Limb (tissue), 2 donors: ENCODE data around the gene MET.
A peak's percentile ranks its signal among the peaks of the same experiment; 100 is the strongest.
"Not testable (repeated sequence)": the region's sequence is repeated elsewhere in the genome, so short reads cannot be mapped to it uniquely, and the experiment has no call there.

ENCODE experiments used
- DNase-seq, 2 donors: peaks; one replicate each; pipeline ENCODE4 v3.0.0-alpha.2; 2016; ENCODE audit errors: extremely low spot score in 2 of 2

Gene MET

DNA sequence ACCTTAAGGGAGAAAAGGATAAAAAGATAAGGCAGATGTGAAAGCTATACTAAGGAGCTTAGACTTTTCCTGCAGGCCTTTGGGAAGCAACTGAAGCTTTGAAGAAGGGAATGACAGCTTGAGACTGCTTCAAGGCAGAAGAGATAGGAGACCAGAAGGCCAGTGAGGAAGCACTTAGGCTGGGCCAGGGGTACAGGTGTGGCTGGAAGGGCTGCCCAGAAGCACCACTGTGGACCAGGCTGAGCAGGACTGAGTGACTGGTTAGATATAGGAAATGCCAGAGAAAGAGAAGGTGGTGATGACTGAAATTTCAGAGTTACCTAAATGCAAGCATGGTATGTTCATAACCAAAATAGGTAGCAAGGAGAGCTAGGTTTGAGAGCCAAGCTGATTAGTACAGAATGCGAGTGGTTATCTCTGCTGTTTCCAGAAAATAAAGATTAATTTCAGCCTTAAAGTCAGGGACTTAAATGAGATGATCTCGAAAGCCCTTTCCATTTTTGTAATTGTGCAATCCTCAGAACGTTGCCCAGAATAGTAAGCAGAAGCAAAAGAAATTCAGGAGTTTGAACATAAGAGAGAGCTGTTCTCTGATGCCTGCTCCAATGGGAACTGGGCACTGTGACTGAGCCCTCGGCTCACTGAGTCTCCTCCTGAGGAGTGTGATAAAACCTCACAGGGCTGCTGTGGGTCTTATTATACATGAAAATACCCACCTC, 54.9 kb downstream of the MET start:
- no peak for DNase-seq

DNA sequence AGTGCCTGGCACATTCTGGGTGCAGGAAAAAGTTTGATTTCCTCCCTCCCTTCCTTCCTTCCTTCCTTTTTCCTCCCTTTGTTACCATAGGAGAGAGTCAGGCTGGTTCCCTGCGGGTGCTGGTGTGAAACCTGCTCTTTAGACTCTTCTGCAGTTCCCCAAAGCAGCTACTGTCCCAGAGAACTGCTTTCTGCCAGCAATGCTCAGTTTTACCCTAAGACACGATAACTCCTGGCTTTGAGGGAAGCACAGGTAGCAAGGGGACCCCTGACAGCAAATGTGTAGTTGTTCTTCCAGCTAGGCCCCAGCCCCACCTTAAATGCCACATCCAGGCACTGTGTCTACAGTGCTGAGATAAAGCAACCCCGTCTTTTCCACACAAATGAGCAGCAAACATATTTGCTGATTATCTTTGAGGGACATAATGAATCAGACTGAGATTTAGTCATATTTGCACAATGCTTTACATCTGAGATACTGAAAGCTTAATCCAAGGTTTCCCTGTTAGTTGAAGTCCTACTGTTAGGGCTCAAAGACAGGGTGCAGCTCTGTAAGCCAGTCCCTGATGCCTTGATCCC, 55.5 kb downstream of the MET start:
- no peak for DNase-seq

DNA sequence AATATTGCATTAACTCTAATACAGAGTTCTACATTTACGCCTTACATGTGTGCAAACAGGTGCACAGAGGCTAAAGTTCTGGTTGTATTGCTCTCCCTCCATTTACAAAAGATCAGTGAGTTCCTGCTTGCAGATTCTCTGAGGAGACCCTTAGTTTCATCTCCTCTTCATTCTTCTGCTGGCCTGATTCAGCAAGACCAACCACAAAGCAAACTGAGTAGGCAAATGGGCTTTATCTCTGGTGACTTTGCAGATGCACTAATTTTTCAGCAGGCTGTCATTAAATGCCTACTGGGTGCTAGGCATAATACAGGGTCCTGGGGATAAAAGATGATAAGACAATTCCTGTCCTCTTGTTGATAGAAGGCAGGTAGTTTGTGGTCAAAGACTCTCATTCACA, 56.4 kb downstream of the MET start:
- DNase-seq = no peak

DNA sequence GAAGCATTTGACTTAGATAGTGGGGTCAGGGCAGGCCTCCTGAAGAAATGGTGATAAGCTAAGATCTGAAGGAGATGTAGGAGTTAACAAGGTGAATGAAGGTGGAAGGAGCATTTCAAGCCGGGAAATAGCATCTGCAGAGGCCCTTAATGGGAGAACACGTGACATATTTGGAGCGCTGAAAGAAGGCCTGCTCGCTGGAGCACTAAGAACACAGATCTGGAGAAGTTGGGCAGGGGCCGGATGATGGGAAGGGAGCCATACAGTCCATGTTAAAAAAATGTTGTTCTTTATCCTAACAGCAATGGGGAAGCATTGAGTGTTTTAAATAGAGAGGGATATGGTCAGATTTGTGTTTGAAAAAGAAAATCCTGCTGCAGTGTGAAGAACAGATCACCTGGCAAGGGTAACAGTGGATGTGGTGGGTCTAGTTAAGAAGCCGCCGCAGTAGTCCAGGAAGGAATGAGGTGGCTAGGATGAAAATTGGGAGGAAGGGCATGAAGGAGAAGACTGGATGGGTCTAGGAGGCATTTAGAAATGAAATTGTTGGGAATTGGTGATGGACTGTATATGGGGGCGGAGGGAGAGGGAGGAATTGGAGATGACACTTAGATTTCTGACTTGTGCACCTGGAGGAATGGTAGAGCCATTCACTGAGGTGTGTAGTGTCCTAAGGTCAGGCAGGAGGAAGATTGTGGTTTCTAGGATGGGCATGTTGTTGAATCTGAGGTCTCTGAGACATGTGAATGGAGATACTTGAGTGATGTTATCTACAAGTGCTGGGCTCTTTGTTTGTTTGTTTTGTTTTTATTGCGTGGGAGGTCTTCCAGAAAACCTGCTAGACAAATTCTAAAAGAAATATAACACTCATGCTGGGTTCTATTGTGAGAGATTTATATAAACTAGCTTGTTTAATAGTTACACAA, 58.4 kb downstream of the MET start:
- no peak for DNase-seq

DNA sequence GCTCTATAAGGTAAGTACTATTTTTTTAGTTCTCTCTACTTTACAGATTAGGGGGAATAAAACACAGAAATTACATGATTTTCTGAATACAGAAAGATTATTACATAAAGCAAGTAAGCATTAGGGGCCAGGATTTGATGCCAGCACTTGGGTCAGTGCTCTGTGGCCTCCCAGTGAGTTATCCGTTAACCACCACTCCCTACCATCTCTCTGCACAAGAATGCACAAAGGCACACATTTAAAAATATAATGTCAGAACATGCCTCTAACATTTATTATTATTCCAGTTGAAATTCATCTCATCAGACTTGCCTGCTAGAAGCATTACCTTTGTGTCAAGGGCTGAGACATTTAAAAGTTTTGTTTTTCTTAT, 59.0 kb downstream of the MET start:
- DNase-seq = no peak

DNA sequence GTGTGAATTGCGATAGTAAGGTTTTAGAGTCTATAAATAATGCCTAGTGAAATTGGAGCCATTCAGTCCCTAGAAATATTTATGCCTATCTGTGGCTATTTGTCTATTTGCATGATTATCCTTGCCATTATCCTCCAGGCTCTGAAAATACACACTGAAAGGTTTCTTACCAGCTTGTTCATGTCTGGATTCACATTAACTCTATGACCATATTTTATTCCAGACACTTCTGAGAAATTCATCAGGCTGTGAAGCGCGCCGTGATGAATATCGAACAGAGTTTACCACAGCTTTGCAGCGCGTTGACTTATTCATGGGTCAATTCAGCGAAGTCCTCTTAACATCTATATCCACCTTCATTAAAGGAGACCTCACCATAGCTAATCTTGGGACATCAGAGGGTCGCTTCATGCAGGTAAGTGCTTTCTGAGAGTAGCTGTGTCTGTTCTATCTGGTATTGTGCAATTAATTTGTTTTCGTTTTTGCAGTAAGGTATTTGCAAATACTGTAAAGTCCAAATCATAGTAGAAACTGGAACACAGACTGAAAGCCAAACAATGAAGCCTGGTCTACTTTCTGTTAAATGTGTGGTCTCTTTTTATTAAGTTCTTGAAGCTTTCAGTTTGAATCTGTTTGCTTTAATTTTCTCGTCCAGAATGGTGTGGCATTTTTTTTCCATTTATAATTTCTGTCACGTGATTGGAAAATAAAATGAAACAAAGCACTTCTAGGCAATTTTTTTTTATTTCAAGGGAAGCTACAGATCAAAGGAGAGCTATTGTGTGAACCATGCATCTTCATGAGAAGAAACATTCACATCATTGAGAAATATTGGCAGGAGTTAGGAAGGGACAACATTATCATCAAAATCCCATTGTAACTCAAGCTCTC, 59.7 kb downstream of the MET start:
- no peak for DNase-seq

DNA sequence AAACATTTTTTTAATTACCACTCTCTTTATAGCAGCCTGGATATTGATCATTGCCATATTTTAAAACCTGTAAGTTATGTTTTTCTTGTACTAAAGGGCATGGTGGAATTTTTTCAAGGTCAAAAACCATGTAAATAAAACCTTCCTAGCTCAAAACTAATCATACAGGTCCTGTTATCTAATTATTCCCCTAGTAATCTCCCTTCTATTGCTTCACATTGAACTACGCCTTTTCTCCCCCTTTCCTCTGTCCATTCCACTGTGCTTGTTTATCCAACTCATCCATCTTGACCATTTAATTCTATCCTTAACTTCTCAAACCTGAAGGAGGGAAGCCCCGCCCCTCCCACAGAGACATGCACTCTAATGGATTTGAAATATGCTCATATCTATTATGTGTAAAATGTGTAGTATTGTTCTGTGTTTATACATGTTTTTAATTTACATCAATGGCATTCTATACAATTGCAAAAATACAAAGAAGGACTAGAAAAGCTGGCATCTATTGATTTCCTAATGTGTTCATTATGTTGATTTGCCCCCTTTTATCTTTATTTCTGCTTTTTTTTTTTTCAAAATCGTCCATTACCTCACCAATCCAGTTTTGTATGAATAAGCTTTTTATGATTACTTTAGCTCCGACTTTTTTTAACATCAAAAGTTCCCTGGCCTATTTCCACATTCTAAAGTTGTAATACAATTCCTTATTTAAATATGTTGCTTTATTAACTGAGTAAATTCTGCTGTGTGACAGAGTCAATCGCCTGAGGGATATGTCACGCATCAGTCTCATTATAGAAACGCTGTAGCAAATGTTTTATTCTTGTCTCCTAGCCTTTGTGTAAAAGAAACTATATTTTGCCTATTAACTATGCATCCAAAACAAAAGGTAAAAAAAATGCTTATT, 61.0 kb downstream of the MET start:
- no peak for DNase-seq

DNA sequence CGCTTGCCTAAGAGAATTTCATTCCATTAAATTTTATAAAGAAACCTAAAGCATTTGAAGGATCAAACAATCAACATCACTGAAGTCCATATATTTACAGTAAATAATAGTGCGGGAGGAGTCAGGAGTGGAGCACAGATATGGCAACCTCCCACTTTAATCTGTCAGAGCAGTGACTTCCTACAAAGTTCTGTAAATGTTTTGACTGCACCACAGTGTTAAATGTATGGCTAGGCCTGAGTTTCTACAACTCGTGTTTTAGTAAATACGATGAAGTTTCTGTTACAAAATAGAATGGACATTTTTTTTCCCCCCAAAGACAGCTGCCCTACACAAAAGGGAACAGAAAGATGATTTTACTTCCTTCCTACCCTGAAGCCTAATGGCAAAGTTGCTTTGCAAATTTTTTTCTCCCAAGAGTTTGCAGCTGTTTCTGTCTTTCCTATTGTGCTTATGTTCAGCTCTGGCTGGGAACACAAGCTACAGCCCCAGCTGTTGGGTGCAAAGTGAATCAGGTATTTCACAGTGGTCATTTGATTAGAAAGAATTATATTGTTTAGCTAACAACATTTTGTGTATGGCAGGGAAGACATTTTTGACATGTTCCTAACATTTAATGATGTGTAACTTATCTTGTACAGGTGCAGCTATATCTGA, 62.1 kb downstream of the MET start:
- DNase-seq = peak in 1 of 2 donors; percentile 75

DNA sequence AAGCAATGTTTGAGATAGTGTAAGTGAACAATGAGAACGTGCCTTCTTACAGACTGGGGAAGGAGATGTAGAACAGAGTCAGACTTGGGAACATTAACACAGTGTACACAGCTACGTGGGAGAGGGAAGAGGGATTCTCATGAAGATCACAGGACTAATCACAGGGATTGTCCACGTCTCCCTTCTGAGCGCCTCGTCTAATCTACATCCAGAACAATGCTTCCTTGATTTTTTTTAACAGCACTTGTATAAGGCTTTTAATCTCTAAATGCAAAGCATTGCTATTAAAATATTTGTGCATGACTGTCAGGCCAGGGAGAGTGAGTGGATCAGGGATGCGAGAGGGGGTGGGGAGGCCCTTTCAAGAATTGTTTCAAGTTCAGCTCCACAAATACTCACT, 62.7 kb downstream of the MET start:
- no peak for DNase-seq

DNA sequence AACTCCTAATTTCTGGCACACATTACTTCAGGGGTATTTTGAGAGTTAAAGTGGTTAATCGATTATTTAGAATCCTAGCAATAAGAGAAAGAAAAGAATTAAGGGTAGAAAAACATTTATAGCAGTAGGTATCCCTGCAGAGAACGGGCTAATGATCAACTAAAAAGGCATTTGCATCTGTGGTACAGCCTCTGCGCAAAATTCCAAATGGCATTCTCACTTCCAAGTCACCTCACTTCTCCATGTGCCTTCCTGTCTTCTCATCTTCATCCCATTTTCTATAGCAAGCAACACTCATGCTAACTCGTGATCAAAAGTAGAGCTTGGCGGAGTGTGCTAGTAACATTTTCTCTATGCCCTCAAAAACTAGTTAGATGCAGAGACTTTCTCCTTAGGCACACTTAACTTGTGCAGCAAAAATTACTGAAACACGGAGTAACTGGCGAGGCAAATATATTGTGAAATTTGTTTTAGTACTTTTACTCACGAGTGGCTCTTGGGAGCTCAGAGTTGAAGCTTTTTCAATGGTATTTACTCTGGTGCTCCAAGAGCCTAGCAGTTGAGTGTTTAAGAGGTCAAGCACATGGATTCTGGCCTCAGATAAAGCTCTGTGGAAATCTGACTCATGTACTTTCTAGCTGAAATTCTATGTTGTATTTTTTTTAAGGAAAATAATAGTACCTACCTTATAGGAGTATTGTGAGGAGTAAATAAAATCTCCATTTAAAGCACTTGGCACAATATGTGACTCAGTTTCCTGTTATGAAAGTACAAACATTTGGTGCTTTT, 65.1 kb downstream of the MET start:
- no peak for DNase-seq

DNA sequence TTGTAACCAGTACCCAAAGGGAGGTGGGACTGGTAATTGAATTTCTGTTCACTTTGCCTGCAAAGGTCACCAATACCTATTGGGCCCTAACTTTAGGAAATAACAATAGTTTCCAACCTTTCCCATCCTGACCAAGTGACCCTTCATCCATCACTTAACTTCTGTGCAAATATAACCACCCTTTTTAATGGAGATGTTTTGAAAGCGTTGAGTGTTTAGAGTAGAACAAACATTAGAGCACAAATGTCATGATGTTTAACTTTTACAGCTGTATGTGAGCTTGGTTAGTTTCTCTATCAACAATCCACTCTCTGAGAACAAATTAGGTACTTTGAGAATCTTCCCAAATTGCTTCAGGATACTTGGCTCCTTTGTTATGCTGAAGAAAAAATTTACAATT, 66.4 kb downstream of the MET start:
- DNase-seq = no peak

DNA sequence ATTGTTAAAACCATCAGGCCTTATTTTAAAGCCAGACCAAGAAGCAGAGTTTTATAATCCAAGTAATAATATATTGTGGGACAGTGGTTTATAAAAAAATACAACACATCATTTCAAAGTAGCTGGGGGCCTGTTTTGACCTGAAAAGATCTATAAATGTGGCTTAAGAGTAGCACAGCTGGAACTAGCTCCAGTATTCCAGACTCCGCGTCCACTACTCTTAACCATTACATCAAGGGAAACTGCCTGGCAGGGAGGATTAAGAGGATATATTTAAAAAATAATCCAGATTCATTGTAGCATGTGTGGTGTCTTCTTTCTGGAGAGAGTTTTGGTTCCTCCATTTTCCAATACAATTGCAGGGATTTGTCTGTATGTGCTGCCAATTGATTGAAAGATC, 67.3 kb downstream of the MET start:
- no peak for DNase-seq

DNA sequence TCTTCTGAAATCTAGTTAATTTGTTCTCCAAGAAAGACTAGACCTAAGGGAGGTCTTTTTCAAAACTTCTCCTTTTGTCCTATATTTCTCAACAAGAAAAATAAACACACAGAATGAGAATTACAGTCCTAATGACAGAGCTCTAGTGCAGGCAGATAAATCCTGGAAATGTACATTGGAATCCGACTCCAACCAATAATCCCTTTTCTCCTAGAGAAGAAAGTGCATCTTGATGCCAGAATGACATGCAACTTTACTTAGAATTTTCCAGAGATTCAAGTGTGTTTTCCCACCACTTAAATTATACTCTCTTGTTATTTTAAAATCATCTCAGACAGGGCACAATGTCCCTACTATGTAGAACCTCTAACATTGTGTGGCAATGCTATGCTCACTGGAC, 68.2 kb downstream of the MET start:
- DNase-seq = no peak

DNA sequence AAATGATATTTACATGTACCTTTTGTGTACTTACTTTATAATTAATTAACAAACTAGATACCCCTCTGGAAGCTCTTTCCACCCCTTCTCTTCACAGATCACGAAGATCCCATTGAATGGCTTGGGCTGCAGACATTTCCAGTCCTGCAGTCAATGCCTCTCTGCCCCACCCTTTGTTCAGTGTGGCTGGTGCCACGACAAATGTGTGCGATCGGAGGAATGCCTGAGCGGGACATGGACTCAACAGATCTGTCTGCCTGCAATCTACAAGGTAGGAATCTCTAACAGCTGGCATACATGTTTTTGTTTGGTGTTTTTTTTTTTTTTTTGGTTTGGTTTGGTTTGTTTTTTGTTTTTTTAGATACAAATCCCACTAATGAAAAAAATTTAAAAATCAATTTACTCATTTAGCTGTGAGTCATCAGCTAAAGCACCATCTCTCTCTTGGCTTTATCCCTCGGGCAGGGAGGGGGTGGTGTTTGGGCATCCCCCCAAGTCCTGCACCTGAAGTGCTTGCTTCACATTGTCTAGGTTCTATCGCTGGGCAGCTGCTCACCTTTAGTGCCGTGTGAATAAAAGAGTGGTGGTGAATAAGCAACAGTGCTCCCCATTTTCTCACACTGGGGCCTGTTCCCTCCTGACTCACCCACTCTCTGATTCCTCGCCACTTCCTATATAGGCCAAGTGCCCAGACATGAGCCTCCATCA, 68.9 kb downstream of the MET start:
- no peak for DNase-seq

DNA sequence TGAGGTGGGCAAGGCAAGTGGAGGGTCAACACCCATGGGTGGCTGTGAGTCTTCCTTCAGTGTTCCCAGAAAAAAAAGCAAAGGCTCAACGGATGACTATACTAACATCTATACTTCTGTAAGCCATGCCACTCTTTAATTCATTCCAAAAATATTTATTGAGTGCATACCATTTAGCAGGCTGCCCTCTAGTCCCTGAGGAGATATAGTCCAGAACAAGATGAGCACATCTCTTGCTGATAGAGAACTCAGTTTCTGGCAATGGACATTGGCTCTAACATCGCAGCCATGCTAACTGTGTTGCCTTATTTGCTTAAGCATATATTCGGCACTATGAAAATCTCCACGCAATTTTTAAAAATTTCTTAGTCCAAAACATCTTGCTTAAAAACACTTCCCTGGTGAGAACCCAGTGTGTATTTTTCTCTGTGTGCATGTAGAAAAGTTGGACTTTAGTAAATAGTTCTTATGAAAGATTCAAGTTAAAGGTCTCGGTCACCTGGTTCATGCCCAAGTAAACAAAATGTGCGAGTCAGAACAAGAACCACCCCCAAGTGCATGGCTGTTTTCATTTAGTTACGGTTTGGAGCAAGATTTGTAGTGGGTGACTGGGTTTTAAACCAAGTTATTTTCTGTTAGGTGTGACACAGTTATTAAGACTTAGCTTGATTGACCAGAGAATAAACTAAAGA, 69.8 kb downstream of the MET start:
- no peak for DNase-seq

DNA sequence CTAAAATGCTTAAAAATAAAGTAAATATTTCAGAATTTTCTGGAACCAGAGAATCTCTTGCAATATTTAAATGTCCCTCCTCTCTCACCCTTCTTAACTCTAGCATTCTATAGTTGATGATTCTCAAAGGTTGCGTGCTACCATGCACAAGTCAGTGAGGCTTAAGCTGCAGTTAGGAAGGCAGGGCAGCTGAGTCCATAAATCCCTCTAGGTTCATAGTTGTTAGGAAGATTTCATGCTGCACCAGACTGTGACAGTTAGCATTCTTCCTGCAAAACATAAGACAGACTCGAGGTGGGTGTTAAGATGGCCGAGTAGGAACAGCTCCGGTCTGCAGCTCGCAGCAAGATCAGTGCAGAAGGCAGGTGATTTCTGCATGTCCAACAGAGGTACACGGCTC, 70.6 kb downstream of the MET start:
- no peak for DNase-seq

DNA sequence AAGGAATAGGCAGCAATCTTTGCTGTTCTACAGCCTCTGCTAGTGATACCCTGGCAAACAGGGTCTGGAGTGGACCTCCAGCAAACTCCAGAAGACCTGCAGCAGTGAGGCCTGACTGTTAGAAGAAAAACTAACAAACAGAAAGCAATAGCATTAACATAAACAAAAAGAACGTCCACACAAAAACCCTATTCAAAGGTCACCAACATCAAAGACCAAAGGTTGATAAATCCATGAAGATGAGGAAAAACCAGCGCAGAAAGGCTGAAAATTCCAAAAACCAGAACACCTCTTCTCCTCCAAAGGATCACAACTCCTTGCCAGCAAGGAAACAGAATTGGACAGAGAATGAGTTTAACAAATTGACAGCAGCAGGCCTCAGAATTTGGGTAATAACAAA, 71.8 kb downstream of the MET start:
- not testable (repeated sequence) for DNase-seq

DNA sequence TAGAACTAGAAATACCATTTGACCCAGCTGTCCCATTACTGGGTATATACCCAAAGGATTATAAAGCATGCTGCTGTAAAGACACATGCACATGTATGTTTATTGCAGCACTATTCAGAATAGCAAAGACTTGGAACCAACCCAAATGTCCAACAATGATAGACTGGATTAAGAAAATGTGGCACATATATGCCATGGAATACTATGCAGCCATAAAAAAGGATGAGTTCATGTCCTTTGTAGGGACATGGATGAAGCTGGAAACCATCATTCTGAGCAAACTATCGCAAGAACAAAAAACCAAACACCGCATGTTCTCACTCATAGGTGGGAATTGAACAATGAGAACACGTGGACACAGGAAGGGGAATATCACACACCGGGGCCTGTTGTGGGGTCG, 74.4 kb downstream of the MET start:
- DNase-seq = not testable (repeated sequence)
